BJ (cell line): ENCODE data around the gene TFAM. TPM values are rescaled to one million over a fixed set of nuclear protein-coding genes. Genes with fewer than 3 reads are reported as not detected.
A peak's percentile ranks its signal among the peaks of the same experiment; 100 is the strongest.

Experiments used
- CTCF ChIA-PET: fragments of 350-600 bp; formaldehyde crosslinking; extraction: SDS; loops from one replicate; lab custom pipeline; 2021; ENCODE audit warnings: antibody characterized with exemption, inconsistent platforms; lab: Yijun Ruan, JAX
- POLR2A ChIA-PET: fragments of 300-600 bp; sonication (Branson Sonifier 250); formaldehyde crosslinking; extraction: SDS; loops from one replicate; lab custom pipeline; 2021; ENCODE audit warnings: antibody characterized with exemption; lab: Charles Lee
- DNase-seq: peaks from one replicate; pipeline ENCODE4 v3.0.0-alpha.2; 2011; ENCODE audit warnings: low read depth
- H3K27me3 ChIP-seq: 2 replicates; pipeline ENCODE4 v1.6.0; 2011; ENCODE audit warnings: low read length; ENCODE audit not compliant: control insufficient read depth, insufficient read depth
- H3K36me3 ChIP-seq: 2 replicates; pipeline ENCODE4 v1.5.1; 2011; ENCODE audit warnings: low read length; ENCODE audit not compliant: control insufficient read depth, insufficient read depth
- H3K4me3 ChIP-seq: 2 replicates; pipeline ENCODE4 v1.5.1; 2011; ENCODE audit warnings: low read depth, mild to moderate bottlenecking, control low read depth, low read length
- polyA plus RNA-seq: library from polyadenylated mRNA; depleted of rRNA; stranded (reverse); fragments of >200 nt; gene quantifications from 2 replicates; pipeline ENCODE4 v1.2.3, GENCODE V29; 2011
- TF ChIP-seq, protein P1 (sequence below): IDR thresholded peaks from 2 replicates; pipeline ENCODE4 v1.5.1; 2011; ENCODE audit warnings: low read depth, mild to moderate bottlenecking, control low read depth, inconsistent platforms, low read length, moderate library complexity; ENCODE audit not compliant: insufficient read depth

Gene TFAM
- polyA plus RNA-seq, 1 experiment, result 9.0 TPM

DNA sequence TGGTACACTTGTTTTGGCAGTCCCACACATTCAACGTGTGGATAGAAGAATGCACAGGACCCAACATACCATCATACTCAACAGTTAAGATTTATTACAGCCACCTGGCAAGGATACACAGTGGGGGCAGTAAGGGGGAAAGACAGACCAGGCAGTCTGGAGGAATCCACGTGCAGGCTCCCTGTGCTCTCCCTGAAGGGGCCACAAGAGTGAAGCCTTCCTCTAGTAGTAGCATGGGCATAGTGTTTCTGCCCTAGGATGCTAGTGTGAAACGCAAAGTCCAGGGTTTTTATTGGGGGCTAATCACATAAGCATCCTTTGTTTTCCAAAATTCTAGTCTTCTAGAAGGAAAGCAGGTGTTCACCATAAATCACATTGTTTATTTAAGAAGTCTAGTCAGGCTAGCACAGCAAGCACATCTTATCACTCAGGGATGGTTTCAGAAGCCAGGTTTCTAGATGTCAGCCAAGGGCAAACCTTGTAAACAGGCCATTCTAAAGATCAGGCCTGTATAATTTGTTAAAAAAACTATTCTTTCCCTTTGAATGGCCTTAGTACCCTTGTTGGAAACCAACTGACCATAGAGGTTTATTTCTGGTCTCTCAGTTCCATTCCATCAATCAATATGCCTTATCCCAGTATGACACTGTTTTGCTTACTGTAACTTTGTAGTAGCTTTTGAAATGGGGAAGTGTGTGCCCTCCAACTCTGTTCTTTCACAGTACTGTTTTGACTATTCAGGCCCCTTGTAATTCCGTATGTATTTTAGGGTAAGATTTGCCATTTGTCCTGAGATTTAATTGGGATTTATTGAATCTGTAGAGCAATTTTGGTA, 12.4 kb upstream of the TFAM start:
- H3K36me3 ChIP-seq, result no peaks in the 10 kb centered on the region
- TF ChIP-seq, protein P1, sequence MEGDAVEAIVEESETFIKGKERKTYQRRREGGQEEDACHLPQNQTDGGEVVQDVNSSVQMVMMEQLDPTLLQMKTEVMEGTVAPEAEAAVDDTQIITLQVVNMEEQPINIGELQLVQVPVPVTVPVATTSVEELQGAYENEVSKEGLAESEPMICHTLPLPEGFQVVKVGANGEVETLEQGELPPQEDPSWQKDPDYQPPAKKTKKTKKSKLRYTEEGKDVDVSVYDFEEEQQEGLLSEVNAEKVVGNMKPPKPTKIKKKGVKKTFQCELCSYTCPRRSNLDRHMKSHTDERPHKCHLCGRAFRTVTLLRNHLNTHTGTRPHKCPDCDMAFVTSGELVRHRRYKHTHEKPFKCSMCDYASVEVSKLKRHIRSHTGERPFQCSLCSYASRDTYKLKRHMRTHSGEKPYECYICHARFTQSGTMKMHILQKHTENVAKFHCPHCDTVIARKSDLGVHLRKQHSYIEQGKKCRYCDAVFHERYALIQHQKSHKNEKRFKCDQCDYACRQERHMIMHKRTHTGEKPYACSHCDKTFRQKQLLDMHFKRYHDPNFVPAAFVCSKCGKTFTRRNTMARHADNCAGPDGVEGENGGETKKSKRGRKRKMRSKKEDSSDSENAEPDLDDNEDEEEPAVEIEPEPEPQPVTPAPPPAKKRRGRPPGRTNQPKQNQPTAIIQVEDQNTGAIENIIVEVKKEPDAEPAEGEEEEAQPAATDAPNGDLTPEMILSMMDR, result no peak
- H3K27me3 ChIP-seq, result no peaks in the 10 kb centered on the region
- POLR2A ChIA-PET, result no interaction called here
- CTCF ChIA-PET, result interaction anchor here (1.3 to 1.8 kb wide), 3 partner anchors 8 to 17 kb away, joined by 3 to 6 read pairs (median 3); no protein-coding TSS in a partner anchor
- DNase-seq, result no peak
- H3K4me3 ChIP-seq, result no peak overlapping the region

DNA sequence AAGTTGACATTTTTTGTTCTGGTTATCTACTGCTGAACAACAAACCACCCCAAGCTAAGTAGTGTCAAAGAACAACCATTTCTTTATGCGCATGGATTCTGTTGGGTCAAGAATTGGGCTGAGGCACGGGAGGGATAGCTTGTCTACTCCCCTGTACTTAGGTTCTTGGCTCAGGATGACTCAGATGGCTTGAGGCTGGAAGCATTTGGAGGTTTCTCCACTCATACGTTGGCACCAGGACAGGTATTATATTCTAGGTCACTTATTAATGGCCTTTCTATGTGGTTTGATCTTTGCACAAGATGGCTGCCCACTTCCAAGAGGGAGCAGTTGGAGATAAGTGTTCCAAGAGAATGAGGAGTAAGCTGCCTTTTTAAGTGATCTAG, 11.8 kb upstream of the TFAM start:
- TF ChIP-seq, protein P1, result no peak
- no peaks in the 10 kb centered on the region for H3K36me3 ChIP-seq
- H3K4me3 ChIP-seq, result no peak overlapping the region
- no peak for DNase-seq
- ChIA-PET POLR2A (no interaction called here), CTCF (interaction anchor here (1.3 to 1.8 kb wide), 3 partner anchors 8 to 17 kb away, joined by 3 to 6 read pairs (median 3); no protein-coding TSS in a partner anchor)
- no peaks in the 10 kb centered on the region for H3K27me3 ChIP-seq

DNA sequence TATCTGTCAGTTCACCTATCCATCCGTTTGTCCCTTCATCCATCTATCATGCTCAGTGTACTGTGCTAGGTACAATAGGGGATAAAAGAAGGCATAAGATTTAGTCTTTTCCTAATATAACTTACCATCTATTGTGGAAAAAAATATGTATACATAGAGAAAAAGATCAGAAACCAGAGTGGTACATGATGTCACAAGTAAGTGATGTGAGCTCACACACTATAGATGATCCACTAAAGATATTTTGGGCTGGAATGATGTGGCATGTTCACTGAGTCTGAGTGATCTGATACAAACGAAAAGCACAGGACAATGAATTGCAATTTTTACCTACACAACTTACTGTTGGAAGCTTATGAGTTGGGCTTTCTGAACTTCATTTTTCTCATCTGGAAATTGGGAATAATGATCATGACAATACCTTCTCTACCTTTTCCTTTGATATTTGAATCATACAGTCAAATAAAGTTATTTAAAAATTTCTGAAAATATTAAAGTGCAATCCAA, 2.7 kb upstream of the TFAM start:
- Histone ChIP-seq H3K4me3 (no peak overlapping the region), H3K36me3 (no peaks in the 10 kb centered on the region), H3K27me3 (no peaks in the 10 kb centered on the region)
- TF ChIP-seq, protein P1, result no peak
- ChIA-PET CTCF (interaction anchor here (2.8 kb wide), 1 partner anchor 83 kb away, joined by 9 read pairs; no protein-coding TSS in a partner anchor), POLR2A (no interaction called here)
- no peak for DNase-seq

DNA sequence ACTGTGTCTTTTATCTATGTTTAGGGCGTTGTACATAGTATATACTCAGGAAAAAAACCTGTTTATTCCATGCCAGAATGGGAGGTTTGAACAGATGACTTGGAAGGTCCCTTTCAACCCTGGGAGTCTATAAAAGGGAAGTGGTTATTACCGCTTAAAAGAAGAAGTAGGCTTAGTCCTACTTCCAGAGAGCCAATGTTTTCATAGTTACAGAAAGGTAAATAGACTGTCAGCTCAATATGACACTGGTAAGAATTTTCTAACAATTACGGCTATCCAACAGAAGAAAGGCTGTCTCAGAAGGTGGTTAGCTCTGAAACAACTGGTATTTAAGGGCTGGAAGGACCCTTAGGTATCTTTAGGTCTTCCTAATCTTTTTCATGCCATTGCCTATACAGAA, 1.1 kb upstream of the TFAM start:
- ChIA-PET CTCF (interaction anchor here (0.8 to 2.5 kb wide), 9 partner anchors 9 to 84 kb away, joined by 3 to 14 read pairs (median 6); partner anchors contain the start of gene UBE2D1), POLR2A (no interaction called here)
- no peak for DNase-seq
- no peaks in the 10 kb centered on the region for H3K36me3 ChIP-seq
- no peak overlapping the region for H3K4me3 ChIP-seq
- no peaks in the 10 kb centered on the region for H3K27me3 ChIP-seq
- TF ChIP-seq, protein P1, result no peak

DNA sequence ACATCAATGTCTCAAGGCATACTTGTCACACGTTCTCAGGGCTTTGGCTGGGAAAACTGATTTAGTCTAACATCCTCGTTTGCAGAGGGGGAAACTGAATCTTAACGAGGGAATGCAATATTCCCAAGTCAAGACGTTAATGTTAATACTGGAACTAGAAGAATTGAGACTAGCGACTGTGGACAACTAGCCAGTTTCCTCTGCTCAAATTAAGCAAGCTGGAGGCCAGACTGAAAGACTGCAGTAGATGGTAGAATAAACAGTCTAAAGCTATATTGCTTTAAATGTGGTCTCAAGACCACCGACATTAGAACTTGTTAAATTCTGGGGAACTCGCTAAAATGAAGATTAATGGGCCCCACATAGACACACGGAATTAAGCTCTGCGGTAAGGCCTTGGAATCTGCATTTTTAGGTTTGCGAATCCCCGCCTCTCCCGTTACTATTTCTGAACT, 639 bp upstream of the TFAM start:
- Histone ChIP-seq H3K36me3 (peaks cover 1% of the 10 kb centered on the region; the same call in 1 of the 2 replicates), H3K4me3 (peak overlapping the region; percentile 71), H3K27me3 (no peaks in the 10 kb centered on the region)
- POLR2A ChIA-PET, result interaction anchor here (0.6 kb wide), 2 partner anchors 16 to 412 kb away, joined by 3 to 17 read pairs; no protein-coding TSS in a partner anchor
- DNase-seq, result no peak
- CTCF ChIA-PET, result interaction anchor here (0.8 to 2.5 kb wide), 9 partner anchors 9 to 85 kb away, joined by 3 to 14 read pairs (median 6); partner anchors contain the start of gene UBE2D1
- TF ChIP-seq, protein P1, result no peak
